GM21381 (cell line): ENCODE results near the gene RPS3.

Experiments
- ATAC-seq: cut with Tn5 transposase; IDR thresholded peaks from one replicate; pipeline ENCODE4 v1.9.1; 2021; ENCODE audit warnings: mild to moderate bottlenecking, moderate library complexity; ENCODE audit not compliant: unreplicated experiment

Gene RPS3

GRCh38 chr11:75454987-75455386 lies 55.7 kb downstream of the RPS3 start:
- ATAC-seq: no peak
